ENCODE data around the gene ZSCAN10. TPM values are rescaled to one million over a fixed set of nuclear protein-coding genes. Genes with fewer than 3 reads are reported as not detected.

ZSCAN10 gene
- total and polyA plus RNA-seq, 9 of the 15 experiments (the other 6 are each of a cell fraction or from before 2014, with no cell fraction given), result 0.22 TPM; not detected in 8

- no peak for DNase-seq (ENCODE audit: extremely low read depth in 1 of 4, low spot score in 3 of 4)
- no peak for TF ChIP-seq NCOA6 (IDR thresholded peaks at IDR 0.05)
- no peak for TF ChIP-seq ZBTB9 (CRISPR knock-in tag; IDR thresholded peaks at IDR 0.05)
- TF ChIP-seq CBX2 (IDR thresholded peaks at IDR 0.05; ENCODE audit: insufficient read depth, low read length, poor library complexity, severe bottlenecking), result no peak
- TF ChIP-seq SRSF7 (optimal IDR thresholded peaks at IDR 0.05; ENCODE audit: low read depth, low read length), result no peak
- TF ChIP-seq SNRNP70 (optimal IDR thresholded peaks at IDR 0.05; ENCODE audit: low read depth, low read length), result no peak
- no peak for TF ChIP-seq JUND (IDR thresholded peaks at IDR 0.05; ENCODE audit: borderline replicate concordance, low read depth, low read length)
- TF ChIP-seq JUND (tag; IDR thresholded peaks at IDR 0.05; ENCODE audit: borderline replicate concordance, low read depth, low read length), result no peak
- no peak for TF ChIP-seq CREB3 (tag; conservative IDR thresholded peaks at IDR 0.05; ENCODE audit: low read depth)
- TF ChIP-seq TRIM28 (IDR thresholded peaks at IDR 0.05), result no peak
- no peak for TF ChIP-seq MAZ (CRISPR knock-in tag; conservative IDR thresholded peaks at IDR 0.05 in 1 of 2, IDR thresholded peaks at IDR 0.05 in 1 of 2)
- TF ChIP-seq CC2D1A (IDR thresholded peaks at IDR 0.05), result no peak
- no peak for FAIRE-seq
- Histone ChIP-seq H3K4me3 (no peak overlapping the region), H3K4me1 (replicated peaks in 1 of 2; ENCODE audit: control insufficient read depth in 2 of 2, insufficient read depth in 2 of 2, low read length in 2 of 2) (peaks cover 9 to 29% of the 10 kb centered on the region in 2 experiments), H3K9me3 (replicated peaks; ENCODE audit: control insufficient read depth, insufficient read depth, low read depth, low read length) (no peaks in the 10 kb centered on the region), H3K4me2 (ENCODE audit: insufficient read depth, low read length) (no peak overlapping the region), H3K9me1 (ENCODE audit: control insufficient read depth, insufficient read depth, low read length) (no peaks in the 10 kb centered on the region), H3K27ac (ENCODE audit: extremely low read depth, low read depth, low read length) (no peak overlapping the region), H2AFZ (ENCODE audit: low read depth, low read length) (no peak overlapping the region), H3K79me2 (ENCODE audit: control insufficient read depth, insufficient read depth, low read length) (no peaks in the 10 kb centered on the region), H4K20me1 (replicated peaks; ENCODE audit: control insufficient read depth, insufficient read depth, low read length) (no peaks in the 10 kb centered on the region; the same call in 1 of the 2 replicates), H3K9ac (ENCODE audit: insufficient read depth in 1 of 2, low read depth in 2 of 2, low read length in 2 of 2) (no peak overlapping the region), H3K27me3 (ENCODE audit: control insufficient read depth in 2 of 2, insufficient read depth in 2 of 2, low read length in 2 of 2) (no peaks in the 10 kb centered on the region), H3K36me3 (ENCODE audit: control insufficient read depth, insufficient read depth, low read length) (peaks cover 21% of the 10 kb centered on the region; the same call in 2 of the 3 replicates)
- intact Hi-C loops (cut with micrococcal nuclease) (no loop called here), in situ Hi-C loops (cut with MboI) (no loop called here)
- BruUV-seq (replicated peaks), result no TSS peak
- ATAC-seq, result no peak
- ChIA-PET CTCF (ENCODE audit: low intra/inter-chr PET ratio) (no interaction called here), POLR2A (interaction anchor here (0.8 to 1.1 kb wide), 2 partner anchors 9 to 11 kb away, joined by 3 read pairs; no protein-coding TSS in a partner anchor)
- WGBS (ENCODE audit: insufficient coverage, low coverage, missing lambda C conversion rate), result 95% methylated on average over 21 of the region's 33 CpGs
Observed at GRCh38 chr16:3119286-3119685, 20.2 kb upstream of the ZSCAN10 start.
